Measurements from ENCODE around the gene SPATA20. TPM values are rescaled to one million over a fixed set of nuclear protein-coding genes. Genes with fewer than 3 reads are reported as not detected.

SPATA20 gene
- total RNA-seq, 1 experiment from 2014 or later = 59.1 TPM

Other genes with a start within 250 kb of the SPATA20 start
- gene XYLT2, start 201.0 kb upstream of the SPATA20 start, total RNA-seq (2014; rRNA removed; shearing (Covaris generic)) = 31.5 and 33.5 TPM in 2 replicates
- 69.9 and 84.5 TPM in 2 replicates for gene MRPL27, start 174.0 kb upstream of the SPATA20 start, total RNA-seq (2014; rRNA removed; shearing (Covaris generic))
- gene EME1, start 173.9 kb upstream of the SPATA20 start, total RNA-seq (2014; rRNA removed; shearing (Covaris generic)) = 6.6 and 21.6 TPM in 2 replicates
- gene LRRC59, start 149.7 kb upstream of the SPATA20 start, total RNA-seq (2014; rRNA removed; shearing (Covaris generic)) = 150 and 182 TPM in 2 replicates
- 58.8 and 69.4 TPM in 2 replicates for gene ACSF2, start 121.0 kb upstream of the SPATA20 start, total RNA-seq (2014; rRNA removed; shearing (Covaris generic))
- not detected in 2 replicates for gene CHAD, start 78.3 kb upstream of the SPATA20 start, total RNA-seq (2014; rRNA removed; shearing (Covaris generic))
- 31.9 and 34.5 TPM in 2 replicates for gene RSAD1, start 68.3 kb upstream of the SPATA20 start, total RNA-seq (2014; rRNA removed; shearing (Covaris generic))
- gene MYCBPAP, start 38.7 kb upstream of the SPATA20 start, total RNA-seq (2014; rRNA removed; shearing (Covaris generic)) = 0.58 and 1.7 TPM in 2 replicates
- 2.3 and 2.8 TPM in 2 replicates for gene EPN3, start 14.4 kb upstream of the SPATA20 start, total RNA-seq (2014; rRNA removed; shearing (Covaris generic))
- 5.1 and 13.0 TPM in 2 replicates for gene CACNA1G, start 13.5 kb downstream of the SPATA20 start, total RNA-seq (2014; rRNA removed; shearing (Covaris generic))
- gene ABCC3, start 87.7 kb downstream of the SPATA20 start, total RNA-seq (2014; rRNA removed; shearing (Covaris generic)) = not detected in 2 replicates
- 32.1 and 49.0 TPM in 2 replicates for gene ANKRD40, start 160.7 kb downstream of the SPATA20 start, total RNA-seq (2014; rRNA removed; shearing (Covaris generic))
- 15.0 and 26.3 TPM in 2 replicates for gene LUC7L3, start 172.4 kb downstream of the SPATA20 start, total RNA-seq (2014; rRNA removed; shearing (Covaris generic))
- gene ANKRD40CL, start 220.3 kb downstream of the SPATA20 start, total RNA-seq (2014; rRNA removed; shearing (Covaris generic)) = not detected in 2 replicates

Measured in G401 (cell line).